HG03378 (cell line): ENCODE measurements around the gene CDK14.
"Not testable (repeated sequence)": the region's sequence is repeated elsewhere in the genome, so short reads cannot be mapped to it uniquely, and the experiment has no call there.

Experiments used
- ATAC-seq: cut with Tn5 transposase; IDR thresholded peaks from one replicate; pipeline ENCODE4 v1.9.1; 2021; ENCODE audit warnings: mild to moderate bottlenecking, moderate library complexity; ENCODE audit not compliant: unreplicated experiment

The CDK14 gene

DNA sequence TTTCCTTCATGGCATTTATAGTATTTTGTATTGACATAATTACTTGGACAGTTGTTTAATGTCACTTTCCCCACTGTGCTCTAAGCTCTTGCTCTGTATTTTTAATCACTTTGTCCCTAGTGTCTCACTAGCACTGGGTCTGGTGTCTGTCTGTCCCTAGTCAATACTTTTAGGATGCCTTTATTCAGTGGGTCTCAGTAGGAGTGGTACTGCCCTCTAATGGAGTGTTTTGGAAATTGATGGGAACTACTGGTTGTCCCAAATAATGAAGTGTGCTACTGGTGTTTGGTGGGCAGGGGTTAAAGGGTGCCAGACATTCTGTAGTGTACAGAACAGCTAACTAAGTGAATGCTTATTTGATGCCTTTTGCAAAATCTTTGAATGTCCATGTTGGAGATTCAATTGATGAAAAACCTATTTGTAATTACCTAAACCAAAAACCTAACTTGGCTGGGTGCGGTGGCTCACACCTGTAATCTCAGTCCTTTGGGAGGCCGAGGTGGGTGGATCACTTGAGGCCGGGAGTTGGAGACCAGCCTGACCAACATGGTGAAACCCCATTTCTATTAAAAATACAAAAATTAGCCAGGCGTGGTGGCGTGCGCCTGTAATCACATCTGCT lies 33.3 kb downstream of the CDK14 start:
- ATAC-seq, result peak; percentile 90

DNA sequence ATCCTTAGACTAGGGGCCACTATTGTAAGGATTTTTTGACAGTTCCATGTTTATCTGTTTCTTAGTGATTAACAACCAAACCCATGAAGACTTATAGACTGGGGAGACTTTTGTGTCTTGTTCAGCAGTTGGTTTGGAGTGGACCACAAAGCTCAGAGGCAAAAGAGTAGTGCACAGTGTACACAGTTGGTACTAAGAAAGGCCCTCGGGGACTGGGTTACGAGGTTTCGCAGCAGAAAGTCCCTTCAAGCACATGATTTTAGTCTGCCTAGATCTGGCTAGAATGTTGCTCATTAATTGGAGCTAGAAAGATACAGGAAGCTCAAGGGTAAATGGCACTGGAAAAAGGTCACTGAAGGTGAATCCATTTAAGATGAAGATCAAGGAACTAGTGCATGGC lies 35.4 kb downstream of the CDK14 start:
- ATAC-seq, result no peak

DNA sequence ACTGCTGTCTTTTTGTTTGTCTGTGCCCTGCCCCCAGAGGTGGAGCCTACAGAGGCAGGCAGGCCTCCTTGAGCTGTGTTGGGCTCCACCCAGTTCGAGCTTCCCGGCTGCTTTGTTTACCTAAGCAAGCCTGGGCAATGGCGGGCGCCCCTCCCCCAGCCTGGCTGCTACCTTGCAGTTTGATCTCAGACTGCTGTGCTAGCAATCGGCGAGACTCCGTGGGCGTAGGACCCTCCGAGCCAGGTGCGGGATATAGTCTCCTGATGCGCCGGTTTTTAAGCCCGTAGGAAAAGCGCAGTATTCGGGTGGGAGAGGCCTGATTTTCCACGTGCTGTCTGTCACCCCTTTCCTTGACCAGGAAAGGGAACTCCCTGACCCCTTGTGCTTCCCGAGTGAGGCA lies 43.6 kb downstream of the CDK14 start:
- not testable (repeated sequence) for ATAC-seq

DNA sequence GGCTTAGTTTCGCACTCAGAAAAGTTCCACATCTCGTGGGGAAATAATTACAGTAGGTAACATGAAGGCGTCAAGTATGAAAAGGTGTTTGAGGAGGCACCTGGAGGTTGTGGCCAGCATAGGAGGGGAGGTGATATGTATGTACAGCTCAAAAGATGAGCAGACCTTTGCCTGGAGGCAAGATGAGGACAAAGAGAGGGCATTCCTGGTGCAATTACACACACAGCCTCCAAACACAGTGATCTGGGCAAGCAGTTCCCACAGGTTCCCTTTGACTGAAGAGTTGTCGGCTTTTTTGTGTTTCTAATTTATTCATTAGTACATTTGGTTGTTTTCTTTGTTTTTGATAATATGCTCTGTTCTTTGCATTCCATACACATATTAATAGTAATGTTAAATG lies 46.9 kb downstream of the CDK14 start:
- no peak for ATAC-seq

DNA sequence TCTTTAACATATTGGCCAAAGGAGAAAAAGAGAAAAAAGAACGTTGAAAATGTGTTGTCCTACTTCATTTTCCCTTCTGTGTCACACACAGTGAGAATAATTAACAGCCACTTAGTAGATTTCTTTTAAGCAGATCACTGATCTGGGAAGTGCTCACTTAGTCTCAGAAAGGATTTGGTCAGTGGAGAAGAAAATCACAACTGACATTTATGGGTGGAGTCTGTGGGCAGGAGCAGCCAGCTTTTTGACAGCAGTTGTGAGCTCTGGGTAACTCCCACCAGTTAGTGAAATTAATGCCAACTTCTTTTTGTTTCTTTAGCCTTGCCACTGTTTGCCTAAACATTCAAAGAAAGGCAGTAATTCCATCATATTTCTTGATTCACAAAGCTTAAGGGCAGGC lies 49.7 kb downstream of the CDK14 start:
- ATAC-seq, result peak; percentile 76

DNA sequence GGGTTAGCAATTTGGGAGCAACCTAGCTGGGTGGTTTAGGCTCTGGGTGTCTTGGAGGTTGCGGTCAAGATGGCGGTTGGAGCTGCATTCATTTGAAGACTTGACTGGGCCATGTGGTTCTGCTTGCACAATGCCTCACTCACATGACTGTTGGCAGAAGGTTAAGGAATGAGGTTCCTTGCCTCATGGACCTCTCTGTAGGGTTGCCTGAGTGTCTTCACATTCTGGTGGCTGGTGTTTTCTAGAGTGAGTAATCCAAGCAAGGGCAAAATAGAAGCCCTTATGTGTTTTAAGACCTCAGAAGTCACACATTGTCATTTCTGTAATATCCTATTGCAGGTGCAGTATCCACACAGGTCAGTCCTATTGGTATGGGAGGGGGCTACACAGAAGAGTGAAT lies 52.0 kb downstream of the CDK14 start:
- no peak for ATAC-seq

DNA sequence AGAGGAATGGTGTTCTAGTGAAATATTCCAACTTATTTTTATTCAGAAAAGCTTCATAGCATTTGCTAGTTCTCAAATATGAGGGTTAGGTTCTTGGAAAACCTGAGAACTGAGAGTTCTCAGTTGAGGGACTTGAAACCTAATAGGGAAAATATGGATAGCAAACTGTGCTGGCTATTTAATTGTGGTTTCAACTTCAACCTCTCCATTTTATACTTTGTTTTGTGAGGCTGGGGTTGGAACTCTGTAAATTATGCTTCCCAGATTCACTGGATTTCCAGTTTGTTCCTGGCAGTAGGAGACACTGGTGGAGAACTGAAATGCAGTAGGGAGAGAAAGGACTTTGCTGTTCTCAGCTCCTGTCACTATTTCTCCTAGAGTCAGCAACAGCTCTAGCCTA lies 52.7 kb downstream of the CDK14 start:
- no peak for ATAC-seq

DNA sequence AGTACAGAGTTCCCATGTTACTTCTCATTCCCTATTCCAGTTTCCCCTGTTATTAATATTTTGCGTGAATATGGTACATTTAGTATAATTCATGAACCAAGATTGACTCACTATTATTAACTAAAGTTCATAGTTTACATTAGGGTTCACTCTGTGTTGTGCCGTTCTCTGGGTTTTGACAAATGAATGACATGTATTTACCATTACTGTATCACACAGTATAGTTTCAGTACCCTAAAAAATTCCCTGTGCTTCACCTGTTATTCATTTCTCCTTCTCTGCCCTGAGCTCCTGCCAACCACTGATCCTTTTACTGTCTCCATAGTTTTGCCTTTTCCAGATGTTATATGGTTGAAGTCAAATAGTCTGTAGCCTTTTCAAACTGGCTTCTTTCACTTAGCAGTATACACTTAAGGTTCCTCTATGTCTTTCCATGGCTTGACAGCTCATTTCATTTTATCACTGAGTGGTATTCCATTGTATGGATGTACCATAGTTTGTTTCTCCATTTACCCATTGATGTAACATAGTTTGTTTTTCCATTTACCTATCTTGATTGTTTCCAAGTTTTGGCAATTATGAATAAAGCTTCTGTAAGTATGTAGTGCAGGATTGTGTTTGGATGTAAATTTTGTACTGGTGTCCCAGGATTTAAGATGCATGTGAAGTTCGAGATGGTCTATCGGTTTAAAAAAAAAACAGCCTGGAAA lies 58.8 kb downstream of the CDK14 start:
- no peak for ATAC-seq

DNA sequence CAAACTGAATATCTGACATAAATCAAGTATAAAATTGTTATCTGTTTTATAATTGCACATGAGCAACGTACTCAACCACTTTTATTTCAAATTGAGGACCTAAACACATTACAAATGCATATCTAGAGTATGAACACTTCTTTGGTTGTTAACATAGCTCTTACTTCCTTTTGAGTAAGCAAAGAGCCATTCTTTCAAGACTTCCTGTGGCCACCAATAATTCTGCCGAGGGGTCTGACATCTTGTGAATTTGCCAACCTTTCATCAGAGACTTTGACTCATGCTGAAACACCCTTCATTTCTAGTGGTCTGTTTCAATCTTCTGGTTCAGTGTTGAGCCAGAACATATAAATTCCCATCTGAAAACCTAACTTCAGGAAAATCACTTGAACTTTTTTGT lies 59.4 kb downstream of the CDK14 start:
- peak; percentile 57 for ATAC-seq

DNA sequence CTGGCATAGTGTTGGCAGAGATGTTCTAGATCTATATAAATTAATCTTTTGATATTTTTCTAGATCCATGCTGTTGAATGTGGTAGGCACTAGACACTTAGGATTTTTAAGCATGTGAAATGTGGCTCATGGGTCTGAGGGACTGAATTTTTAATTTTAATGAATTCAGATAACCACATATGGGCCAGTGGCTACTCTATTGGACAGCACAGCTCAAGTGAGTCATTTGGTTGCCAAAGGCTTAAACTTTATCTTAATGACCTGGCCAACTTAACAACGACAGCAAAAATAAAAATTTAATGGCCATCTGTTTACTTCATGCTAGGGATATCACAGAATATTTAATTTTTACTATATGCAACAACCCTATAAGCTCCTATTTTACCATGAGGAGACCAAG lies 61.4 kb downstream of the CDK14 start:
- ATAC-seq, result no peak

DNA sequence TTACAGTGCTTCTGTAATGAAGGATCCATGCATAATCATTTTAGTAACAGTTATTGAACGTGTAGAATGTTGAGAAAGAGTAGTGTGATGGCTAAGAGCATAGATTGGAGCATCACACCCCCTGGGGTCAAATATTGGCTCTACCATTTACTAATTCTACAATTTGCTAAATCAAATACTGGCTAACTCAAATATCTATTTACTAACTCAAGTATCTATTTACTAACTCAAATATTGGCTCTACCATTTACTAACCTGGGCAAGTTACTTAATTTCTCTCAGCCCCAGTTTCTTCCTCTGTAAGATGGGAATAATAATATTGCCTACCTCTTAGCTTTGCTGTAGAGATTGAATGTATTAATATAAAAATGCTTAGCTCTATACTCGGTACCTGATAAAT lies 64.0 kb downstream of the CDK14 start:
- ATAC-seq, result no peak

DNA sequence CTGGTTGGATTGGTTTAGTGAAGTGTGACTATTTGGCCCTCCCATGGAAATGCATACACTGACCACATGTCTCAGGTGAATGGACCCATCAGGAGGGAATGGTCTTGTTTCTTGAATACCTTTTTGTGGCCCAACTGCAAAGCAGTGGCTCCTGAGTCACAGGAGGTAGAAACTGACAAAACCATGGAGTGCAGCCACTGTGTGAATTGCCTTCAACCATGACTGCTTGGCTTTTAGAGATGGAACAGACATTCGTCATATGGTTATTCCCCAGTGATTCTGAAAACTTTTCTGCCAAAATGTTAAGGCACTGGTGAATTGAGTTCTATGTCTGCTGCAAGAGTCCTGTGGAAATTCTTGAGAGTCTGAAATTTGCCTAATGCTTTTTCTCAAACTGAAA lies 64.7 kb downstream of the CDK14 start:
- ATAC-seq, result peak; percentile 65

DNA sequence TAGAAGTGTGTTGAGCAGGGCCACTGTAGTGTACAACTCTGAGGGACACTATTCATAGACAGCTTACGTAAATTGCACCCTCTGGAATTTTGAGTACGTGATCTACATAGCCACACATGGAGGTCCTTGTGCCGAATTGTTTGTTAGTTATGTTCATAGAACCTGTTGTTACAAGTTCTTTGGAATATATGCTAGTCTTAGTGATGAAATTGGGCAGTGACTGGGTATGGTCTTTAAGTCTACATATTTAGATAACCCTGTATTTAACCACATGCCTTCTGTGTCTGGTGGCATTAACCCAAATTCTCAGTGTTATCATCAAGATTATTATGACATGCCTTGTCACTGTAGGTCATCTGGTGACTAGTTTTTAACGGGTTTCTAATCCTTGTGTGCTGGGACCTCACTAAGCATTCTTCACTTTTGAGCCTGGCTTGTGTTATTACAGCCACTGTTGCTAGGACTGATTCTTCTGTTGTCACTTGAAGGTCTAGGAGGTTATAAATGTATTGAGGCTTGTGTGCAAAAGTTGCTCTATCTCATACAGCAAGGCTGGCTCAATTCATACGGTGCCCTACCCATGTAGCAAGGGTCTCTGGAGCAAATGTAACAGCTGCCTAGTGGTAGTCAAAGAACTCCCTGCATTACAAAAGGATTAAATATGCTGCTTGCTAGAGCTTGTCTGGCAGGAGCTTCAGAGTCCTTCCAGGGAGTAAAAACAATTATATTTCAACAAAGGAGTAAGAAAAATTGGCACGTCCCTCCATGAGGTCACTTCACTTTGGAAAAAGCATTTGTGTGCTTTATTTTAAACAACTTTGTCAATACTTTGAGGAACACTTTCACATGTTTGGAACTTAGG lies 65.4 kb downstream of the CDK14 start:
- peak; percentile 10 for ATAC-seq

DNA sequence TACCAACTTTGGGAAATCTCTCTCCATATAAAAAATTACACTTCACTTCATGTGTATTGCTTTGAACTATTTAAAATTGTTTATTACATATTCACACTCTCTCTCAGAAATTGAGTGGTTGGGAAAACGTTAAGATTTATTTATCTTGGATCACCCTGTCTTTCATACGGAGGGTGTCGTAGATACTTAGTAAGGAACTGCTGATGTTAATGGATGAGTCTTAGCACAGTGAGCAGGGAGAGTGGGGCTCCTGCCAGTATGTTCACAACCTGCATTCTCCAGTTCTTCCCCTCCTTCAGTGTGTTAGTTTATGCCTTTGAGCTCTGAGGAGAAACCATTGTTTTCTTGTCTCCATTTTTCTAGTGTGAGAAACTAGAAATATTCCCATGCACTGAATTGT lies 67.1 kb downstream of the CDK14 start:
- ATAC-seq, result no peak

DNA sequence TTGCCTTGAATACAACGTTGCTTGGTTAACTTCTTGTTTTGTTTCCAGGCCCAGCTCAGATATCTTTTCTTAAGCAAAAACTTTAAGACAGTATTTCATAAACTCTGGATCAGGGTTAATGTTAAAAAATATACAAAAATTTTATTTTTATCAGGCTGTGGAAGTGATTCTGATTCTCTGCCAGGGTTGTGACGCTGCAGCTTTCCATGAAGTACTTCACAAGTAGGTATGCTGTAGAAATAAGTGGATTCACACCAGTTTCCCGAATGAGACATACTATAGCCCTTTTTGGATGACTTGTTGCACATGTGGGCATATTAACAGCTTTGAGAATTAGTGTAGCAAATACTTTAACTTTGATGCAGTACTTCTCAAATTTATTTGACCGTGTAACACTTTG lies 70.1 kb downstream of the CDK14 start:
- no peak for ATAC-seq

DNA sequence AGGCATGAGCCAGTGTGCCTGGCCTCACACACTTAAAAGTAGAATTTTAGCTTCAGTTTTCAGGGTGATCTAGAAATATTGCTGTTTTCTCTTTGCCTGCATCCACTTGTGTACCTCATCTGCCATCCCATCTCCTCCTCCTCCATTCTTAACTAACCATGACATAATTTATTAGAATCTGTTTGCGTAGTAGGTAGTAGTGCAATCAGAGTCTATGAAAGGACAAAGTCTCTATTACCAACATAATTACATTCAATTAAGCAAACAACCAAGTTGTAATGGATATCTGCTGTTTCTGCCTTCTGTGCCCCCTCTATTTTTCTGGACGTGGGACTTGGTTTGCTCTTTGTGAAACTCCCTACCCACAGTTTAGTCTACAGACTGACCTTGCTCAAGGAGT lies 72.9 kb downstream of the CDK14 start:
- ATAC-seq, result no peak

DNA sequence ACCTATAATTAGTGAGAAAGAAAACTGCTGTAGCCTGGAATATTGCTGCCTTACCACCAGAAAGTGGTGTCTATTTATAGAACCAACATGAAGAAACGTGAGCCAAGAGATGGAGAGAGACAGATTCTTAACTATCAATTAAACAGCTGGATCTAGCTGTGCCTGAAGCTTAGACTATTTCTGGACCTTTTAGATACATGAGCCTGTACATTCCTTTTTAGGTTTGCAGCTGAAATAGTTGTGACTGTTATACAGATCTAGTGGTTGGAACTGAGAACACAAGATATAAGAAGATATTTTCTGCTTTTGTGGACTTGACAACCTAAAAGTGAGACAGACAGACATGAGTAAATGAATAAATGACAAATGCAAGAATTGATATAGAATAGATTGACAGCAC lies 73.4 kb downstream of the CDK14 start:
- no peak for ATAC-seq

DNA sequence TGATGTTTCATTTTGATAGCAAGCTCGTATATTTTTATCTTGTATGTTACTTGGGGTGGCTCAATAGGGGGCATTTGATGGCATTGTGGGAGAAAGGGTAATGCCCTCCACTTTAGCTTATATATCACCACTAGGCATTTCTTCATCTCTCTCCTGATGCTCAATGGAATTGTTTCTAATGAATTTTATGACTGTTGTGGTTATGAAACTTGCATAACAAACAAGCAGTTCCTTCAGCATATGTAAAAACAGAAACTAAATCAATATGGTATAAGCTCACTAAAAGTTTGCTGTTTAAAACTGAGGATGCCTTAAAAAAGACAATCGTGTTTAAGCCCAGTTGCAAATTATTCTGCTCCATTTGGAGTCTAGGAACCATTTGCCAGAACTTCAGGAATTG lies 75.5 kb downstream of the CDK14 start:
- ATAC-seq, result no peak

DNA sequence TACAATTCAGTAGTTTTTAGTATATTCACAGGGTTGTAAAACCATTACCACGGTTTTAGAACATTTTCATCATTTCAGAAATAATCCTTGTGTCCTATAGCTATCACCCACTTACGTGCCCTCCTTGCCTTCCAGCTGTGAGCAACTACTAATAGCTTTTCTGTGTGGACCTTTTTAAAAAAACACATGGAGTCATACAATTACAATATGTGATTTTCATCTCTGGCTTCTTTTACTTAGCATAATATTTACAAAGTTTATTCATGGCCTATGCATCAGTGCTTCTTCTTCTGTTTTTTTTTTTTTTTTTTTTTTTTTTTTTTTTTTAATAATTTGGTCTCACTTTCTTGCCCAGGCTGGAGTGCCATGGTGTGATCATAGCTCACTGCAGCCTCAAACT lies 76.1 kb downstream of the CDK14 start:
- no peak for ATAC-seq

DNA sequence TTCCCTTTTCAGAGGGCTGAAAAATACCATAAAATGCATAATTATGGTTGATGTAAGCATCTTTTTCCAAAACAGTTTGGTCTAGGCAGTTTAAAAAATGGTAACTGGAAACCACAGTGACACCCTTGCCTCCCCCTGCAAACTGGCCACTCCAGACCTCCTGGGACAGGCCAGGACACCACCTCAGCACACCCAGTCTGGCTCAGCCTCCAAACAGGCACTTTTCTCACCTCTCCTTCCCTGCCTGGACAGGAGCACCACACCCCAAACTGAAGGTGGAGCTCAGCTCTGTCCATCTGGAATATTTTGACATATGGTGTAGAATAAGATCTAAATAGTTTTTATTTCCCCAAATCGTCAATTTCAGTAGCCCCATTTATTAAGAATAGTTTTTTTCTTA lies 78.5 kb downstream of the CDK14 start:
- no peak for ATAC-seq

DNA sequence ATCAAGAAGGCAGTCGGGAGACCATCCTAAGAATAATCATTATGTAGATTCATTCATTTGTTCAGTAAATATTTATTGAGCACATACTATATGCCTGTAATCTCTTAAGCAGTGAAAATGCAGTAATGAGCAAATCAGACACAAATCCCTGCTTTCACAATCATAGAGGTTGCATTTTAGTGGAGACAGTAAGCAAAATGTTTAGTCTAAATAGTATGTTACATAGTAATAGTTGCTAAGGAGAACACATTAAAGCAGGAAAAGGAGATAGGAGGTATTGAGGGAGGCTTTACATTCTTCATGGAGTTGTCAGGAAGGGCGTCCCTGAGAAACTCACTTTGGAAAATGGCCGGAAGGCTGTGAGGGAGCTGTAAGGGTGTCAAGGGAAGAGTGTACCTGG lies 79.9 kb downstream of the CDK14 start:
- ATAC-seq, result no peak
